GM19455 (cell line): Measurements from ENCODE around the gene RNF187.

Experiments
- ATAC-seq: cut with Tn5 transposase; IDR thresholded peaks from one replicate; pipeline ENCODE4 v1.9.1; 2021; ENCODE audit not compliant: unreplicated experiment

Gene RNF187

DNA sequence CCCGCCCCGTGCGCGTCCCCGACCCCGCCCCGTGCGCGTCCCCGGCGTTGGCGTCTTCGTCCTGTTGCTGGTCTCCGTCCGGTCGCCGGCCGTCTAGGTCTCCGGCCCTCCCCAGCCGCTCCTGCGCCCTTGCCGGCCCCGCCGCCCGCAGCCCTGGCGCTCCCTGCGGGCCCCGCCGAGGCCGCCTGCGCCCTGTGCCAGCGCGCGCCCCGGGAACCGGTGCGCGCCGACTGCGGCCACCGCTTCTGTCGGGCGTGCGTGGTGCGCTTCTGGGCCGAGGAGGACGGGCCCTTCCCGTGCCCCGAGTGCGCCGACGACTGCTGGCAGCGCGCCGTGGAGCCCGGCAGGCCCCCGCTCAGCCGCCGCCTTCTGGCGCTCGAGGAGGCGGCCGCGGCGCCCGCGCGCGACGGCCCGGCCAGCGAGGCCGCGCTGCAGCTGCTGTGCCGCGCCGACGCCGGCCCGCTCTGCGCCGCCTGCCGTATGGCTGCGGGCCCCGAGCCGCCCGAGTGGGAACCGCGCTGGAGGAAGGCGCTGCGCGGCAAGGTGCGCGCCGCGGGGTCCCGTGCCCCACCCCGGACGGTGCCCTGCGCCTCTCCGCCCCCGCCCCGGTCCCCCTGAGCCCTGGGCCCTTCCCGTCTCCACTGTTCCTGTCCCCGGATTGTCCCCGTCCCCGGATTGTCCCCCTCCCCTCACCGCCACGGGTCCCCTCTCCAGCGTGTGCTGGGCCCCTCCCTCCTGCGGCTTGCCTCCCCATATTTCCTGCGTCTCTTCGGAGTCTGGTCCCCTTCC lies at the start of gene RNF187:
RNF187 (plus strand) TSS at position 47 of the 789 bp plus-strand sequence.
- ATAC-seq, result peak; percentile 63

DNA sequence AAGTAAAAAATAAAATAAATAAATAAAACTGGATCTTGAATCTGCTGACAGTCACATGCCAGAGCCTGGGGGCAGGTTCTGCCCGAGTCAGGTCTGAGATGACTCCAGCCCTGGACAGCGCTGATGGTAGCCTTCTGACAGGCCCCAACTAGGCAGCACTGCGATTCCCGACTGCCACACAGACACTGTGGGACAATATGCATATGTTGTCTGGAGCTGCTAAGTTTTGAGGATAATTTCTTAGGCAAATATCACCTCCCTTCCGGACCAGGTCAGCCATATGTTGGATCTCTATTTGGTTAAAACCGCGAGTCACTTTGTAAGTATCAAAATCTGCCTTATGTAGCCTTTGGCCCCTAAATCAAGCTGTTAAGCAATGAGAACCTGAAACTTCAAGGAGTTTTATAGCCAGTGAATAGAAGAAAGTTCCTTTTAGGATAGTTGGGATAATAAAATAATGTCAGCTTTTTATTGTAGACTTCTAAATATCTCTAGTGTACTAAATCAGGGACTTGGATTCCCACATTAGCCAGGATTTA lies 49.7 kb upstream of the RNF187 start:
- ATAC-seq, result no peak

DNA sequence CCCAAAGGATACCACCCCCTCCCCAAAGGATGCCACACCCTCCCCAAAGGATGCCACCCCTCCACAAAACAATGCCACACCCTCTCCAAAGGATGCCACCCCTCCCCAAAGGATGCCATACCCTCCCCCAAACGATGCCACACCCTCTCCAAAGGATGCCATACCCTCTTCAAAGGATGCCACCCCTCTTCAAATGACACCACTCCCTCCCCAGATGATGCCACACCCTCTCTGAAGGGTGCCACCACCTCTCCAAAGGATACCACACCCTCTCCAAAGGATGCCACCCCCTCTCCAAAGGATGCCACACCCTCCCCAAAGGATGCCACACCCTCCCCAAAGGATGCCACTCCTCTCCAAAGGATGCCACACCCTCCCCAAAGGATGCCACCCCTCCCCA lies 48.9 kb upstream of the RNF187 start:
- ATAC-seq, result no peak

DNA sequence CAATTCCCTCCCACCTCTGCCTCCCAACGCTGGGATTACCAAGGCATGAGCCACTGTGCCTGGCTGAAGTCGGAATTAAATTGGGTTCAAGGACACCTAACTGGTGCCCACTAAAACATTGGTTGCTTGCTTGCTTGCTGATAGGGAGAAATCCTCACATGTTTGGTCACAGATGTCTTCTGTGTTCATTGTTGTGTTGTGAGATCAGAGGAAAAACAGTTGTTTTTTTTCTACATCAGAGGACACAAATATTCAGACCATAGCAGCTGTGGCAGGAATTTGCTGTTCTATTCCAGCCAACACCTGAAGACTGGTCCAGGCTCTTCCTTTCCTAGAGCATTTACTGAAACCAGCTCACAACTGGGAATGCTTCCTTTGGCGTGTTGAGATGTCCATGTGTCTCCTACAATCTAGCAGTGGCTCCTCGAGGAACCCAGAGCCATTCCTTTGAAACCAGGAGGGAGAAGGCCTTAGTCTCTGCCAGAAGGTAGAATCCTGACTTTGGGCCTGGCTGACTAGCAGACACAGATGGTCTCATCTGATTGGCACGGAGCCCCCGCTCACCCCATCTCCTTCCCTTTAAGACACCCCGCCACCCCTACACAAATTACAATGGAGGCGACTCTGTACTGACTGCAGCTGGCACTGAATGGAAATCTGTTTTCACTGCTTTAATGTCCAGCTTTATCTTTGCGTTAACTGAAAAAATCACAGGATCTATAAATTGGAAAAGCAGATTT lies 46.3 kb upstream of the RNF187 start:
- no peak for ATAC-seq

DNA sequence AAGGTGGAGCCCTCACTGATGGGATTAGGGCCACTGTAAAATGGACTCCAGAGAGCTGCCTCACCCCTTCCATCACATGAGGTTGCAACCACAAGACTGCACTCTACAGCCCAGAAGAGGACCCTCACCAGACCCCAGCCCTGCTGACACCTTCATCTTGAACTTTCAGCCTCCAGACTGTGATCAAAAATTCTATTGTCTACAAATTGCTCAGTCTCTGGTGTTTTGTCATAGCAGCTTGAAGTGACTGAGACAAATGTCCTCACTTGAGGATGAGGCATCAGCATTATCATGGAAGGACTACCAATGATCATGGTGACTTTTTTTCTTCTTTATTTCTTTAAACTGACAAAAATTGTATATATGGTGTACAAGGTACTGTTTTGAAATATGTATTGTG lies 43.8 kb upstream of the RNF187 start:
- ATAC-seq, result no peak

DNA sequence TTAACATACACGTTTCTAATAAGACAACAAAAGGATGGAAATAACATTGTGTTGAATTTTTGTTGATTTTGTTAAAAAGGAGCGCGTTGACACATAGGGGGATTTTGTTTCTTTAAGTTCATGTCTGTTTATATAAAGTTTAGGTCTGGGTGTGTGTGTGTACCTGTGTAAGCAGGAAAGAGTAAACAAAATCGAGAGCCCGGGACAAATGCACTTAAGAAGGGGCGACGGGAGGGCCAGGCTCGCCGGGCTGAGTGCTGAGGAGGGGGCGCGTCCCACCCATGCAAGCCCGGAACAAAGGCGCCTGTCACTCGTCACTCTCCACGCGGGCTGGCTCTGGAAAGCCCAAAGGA lies 41.7 kb upstream of the RNF187 start:
- ATAC-seq, result peak; percentile 16

DNA sequence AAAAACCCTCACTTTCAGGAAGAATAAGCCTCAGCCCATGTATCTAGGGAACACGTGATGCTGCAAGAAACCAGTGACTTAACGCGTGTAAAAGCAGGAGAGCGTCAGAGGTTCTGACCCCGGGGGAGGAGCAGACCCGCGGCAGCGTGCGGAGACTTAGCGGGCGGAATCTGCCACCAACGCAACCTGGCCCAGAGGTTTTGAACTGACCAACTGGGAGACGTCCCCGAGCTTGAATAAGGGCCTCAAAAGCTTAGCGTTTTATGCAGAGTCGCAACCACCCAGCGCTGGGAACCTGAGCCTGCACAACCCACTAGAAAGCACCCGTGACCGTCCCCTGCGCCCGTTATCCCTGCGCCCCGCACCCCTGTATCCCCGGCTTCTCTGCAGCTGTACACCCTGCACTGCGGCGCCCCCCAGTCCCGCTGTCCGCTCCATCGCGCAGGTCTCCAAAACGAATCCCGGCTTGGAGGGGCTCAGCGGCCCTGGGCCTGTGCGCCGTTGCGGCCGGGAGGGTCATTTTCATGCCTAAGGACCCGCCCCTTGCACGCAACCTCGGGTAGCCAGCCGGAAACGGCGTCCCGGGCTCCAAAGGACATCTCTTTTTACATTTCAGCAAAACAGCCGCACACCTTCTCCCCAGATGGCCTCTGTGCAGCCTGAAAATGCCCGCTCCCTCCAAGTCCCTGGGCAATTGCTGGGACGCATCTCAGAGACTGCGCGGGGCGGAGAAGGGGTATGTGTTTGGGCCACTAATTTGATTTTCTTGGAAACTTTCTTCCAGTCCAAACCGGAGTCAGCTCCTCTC lies 41.1 kb upstream of the RNF187 start:
- ATAC-seq, result peak; percentile 72

DNA sequence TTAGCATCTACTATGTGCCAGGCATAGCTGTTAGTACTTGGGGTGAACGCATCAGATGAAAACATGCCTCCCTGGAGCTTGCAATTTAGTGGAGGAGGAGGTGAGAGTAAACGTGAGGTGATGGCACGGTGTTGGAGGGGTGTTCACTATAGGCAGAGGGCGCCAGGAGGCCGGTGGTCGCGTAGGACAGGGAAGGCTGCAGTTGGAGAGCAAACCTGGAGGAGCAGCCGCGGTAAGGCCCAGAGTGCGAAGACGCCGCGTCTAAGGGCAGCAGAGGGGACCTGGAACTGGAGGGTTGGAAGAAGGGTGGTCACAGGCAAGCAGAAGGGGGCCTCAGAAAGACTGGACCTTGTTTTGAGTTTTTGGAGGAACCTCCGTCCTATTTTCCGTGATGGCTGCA lies 40.3 kb upstream of the RNF187 start:
- no peak for ATAC-seq

DNA sequence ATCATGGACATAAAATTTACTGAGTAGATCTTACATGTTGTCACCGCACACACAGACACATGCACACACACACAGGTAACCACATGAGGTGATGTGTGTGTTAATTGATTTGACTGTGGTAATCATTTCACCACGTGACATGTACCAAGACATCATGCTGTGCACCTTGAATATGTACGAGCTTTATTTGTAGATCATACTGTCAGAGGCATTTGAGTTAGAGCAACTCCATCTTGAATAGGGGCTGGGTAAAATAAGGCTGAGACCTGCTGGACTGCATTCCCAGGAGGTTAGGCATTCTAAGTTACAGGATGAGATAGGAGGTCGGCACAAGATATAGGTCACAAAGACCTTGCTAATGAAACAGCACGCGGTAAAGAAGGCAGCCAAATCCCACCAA lies 38.8 kb upstream of the RNF187 start:
- ATAC-seq, result no peak

DNA sequence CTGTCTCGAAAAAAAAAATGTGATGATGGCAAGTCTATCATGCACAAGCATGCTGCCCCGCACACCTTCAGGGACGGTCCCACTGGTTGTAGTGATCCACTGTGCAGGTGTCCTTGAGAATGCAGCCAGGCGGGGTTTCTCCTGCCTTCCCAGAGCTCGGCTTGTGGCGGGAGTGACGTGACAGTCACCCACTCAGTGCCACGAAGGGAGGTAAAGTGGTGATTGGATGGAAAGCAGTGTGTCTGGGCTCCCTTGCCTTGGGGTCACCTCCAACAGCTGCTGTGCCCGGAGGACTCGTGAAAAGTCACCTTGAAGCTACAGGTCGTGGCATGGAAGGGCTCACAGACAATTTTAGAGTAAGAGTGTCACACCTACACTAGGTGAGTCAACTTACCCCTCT lies 37.0 kb upstream of the RNF187 start:
- ATAC-seq, result no peak

DNA sequence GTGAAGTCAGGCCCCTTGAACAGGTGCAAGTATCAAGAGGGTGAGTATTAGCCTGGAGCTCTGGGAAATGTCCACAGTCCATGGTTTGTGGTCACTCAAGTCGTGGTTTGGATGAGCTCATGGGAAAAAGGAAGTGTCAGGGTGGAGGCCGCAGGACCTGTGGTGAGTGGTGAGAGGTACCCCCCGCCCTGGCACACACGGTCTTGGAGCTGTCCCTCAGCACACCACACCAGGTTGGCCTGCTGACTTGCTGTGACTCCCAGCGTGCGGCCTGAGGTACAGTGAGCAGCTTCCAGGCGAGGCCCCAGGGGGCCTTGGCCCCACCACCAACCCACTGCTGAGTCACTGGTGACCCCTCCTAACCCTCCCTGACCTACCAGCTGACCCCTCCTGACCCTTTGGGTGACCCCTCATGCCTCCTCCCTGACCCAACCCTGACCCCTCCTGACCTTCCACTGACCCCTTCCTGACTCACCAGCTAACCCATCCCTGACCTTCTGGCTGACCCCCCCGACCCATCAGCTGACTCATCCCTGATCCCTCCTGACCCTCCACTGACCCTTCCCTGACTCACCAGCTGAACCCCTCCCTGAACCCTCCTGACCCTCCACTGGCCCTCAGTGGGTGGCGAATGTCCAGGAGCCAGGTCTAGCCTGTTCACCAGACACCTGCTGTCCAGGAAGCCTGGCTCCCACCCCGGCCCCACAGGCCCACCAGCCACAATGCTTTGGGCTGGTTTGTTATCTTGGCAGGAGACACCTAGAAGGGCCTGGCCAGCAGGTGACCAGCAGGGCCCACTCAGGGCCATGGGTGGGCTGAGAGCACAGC lies 34.8 kb upstream of the RNF187 start:
- ATAC-seq, result no peak

DNA sequence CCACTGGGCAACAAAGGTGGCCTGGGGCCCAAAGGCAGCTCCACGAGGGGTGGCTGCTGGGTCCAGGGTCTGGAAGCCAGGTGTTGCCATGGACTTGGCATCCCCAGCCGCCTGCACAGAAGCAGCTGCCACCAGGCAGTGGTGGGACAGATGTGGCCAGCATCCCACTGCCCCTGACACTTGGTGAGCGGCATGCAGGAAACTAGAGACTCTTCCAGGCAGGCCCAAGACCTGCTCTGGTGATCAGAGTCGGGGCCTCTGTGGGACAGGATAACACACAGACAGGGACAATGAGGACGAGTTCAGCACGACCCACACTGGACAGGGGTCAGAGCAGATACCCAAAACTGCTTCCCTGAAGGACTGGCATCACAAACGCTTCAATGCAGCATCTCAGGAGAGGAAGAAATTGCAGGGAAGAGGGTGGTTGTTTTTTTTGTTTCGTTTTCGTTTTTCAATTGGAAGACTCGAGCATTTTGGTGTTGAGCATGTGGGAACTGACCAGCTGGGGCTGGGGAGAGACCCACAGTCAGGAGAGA lies 34.1 kb upstream of the RNF187 start:
- no peak for ATAC-seq

DNA sequence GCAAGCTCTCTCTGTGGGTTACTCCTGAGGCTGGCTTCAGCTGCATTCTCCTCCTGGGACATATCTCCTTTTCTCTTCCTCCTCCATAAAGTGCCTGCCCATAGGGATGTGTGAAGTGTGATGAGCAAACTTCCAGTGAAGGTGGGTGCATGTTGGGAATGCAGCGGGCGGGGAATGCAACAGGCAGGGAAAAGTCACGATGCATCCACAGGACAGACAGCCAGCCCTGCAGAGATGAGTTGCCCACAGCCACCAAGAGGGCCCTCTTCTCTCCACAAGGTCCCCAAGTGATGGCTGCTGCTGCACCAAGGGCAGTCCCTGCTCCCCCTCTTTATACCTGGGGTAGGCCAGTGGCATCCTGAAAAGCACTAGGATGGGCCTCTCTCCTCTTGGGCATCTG lies 33.6 kb upstream of the RNF187 start:
- no peak for ATAC-seq

DNA sequence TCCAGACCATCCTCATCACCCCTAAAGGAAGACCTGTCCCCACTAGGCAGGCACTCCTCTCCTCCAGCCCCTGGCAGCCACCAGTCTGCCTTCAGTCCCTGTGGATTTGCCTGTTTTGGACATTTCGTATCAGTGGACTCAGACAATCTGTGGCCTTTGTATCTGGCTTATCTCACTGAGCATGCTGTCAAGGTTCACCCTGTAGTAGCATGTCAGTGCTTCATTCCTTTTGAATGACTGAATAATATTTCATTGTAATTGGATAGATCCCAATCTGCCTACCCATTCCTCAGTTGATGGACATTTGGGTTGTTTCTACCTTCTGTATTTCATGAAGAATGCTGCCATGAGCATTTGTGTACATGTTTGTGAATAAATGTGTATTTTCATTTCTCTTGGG lies 32.9 kb upstream of the RNF187 start:
- ATAC-seq, result no peak

DNA sequence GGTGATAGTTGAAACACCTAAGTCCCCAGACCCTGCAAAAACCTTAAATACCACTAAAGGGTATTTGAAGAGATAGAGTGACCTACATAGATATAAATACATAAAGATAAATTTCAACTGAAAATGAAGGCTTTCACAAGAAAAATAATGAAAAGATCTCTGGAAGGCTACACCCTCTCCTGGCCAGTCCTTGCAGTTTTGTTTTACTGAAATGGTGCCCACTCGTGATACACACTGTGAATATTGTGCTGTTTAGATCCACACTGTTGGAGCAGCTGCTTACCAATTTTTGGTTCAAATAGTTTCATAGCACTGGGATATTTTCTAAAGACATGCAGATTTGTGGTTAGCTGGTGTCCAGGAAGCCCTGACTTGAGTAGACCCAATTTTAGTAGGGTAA lies 31.5 kb upstream of the RNF187 start:
- ATAC-seq, result no peak

DNA sequence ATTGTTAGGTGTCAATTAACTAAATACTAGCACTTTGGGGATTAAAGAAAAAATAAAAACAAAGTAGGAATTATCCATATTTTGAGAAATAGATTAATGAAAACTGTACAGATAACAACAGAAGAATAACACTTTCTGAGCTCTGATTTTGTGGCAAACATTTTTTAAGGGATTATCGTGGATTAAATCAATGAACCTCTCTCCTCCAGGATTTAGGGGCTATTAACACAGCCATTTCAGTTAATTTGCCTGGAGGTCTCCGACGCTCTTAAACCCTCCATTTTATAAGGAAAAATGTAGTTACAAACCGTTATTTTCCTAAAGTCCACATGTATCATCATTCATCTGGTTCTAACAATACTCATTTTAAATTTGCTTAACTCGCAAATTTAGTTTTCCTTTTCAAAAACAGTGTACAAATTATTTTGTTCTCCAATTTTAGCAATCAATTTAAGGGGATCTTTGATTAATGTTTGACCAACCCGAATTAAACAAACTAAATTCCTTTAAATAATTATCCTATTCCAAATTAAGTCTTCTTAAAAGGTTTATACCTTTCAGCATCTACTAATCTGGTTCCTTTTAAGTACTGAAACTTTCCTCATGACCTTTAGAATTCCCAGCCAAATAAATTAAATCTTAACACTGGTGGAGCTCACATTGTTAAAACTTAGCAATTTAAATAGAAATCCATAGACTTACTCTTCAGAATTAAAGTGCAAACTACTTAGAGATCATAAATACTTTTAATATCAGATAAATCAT lies 30.7 kb upstream of the RNF187 start:
- ATAC-seq, result no peak

DNA sequence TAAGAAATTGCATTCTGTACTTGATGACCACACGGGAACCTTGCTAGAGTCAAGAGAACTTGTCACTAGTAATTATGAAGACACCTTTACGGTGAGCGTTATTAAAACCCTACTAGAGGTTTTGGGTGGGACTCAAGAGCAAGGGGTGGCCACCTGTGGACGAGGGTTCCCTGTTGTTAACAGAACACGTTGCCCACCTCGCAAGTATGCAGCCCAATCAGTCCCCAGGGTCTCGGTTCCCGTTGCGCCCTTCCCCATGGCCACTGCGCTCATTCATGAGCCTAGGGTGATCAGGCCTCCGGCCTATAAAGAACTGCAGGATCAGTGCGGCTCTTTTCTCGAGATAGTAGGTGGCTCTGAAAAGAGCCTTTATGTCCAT lies 30.2 kb upstream of the RNF187 start:
- ATAC-seq, result peak; percentile 18

DNA sequence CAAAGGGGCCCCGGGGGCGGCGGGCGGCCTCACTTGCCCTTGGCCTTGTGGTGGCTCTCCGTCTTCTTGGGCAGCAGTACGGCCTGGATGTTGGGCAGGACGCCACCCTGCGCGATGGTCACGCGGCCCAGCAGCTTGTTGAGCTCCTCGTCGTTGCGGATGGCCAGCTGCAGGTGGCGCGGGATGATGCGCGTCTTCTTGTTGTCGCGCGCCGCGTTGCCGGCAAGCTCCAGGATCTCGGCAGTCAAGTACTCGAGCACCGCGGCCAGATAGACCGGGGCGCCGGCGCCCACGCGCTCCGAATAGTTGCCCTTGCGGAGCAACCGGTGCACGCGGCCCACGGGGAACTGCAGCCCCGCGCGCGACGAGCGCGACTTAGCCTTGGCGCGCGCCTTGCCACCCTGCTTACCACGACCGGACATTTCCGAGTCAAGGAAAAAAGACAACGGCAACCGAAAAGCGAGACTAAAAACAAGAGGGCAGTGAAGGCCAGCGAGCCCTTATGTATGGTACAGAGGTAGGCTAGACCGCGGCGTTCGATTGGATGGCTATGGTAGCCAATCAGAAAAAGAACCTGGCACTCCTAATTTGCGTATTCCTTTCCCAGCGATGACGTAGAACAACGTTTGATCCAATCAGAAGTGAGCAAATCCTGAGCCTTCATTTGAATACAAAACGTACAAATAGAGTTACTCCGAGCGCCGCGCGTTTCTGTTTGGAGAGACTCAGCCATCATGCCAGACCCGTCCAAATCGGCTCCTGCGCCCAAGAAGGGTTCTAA lies 29.6 kb upstream of the RNF187 start:
- peak; percentile 86 for ATAC-seq
